T-helper 2 cell treated with Interferon-gamma antibody and Interleukin-4, amounts not matched to agents 5 μg/mL and 100 μg/mL, for 36 hours (primary cell): Measurements from ENCODE around the gene NFIC.
"Not testable (repeated sequence)": the region's sequence is repeated elsewhere in the genome, so short reads cannot be mapped to it uniquely, and the experiment has no call there.

Experiments
- DNase-seq: peaks from one replicate; pipeline ENCODE4 v3.0.0; 2021; ENCODE audit warnings: low spot score
- H3K27ac Mint-ChIP-seq: one replicate; pipeline ENCODE4 v1.8.0; 2021; ENCODE audit warnings: mild to moderate bottlenecking, mixed read lengths
- H3K27me3 Mint-ChIP-seq: one replicate; pipeline ENCODE4 v1.8.0; 2021; ENCODE audit warnings: low read depth, mixed read lengths
- H3K36me3 Mint-ChIP-seq: one replicate; pipeline ENCODE4 v1.8.0; 2021; ENCODE audit warnings: low read depth, mixed read lengths
- H3K4me1 Mint-ChIP-seq: one replicate; pipeline ENCODE4 v1.8.0; 2021; ENCODE audit warnings: low read depth, mixed read lengths
- H3K4me3 Mint-ChIP-seq: one replicate; pipeline ENCODE4 v1.8.0; 2022; ENCODE audit warnings: mild to moderate bottlenecking, moderate library complexity, mixed read lengths
- H3K9me3 Mint-ChIP-seq: one replicate; pipeline ENCODE4 v1.8.0; 2021; ENCODE audit warnings: mixed read lengths

The NFIC gene

DNA sequence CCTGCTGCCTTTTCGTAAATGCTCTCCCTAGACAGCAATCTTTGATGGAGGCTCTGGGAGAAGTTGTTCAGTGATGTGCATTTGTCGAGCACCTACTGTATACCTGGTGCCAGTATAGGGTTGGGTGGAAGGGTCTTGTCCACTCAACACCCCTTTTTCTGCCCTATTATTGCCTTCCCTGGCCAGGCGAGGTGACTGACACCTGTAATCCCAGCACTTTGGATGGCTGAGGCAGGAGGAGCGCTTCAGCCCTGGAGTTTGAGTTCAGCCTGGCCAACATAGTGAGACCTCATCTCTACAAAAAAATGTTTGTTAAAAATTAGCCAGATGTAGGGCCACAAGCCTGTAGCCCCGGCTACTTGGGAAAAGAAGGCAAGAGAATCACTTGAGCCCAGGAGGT lies 49.3 kb downstream of the NFIC start:
- Mint-ChIP-seq H3K4me3 (no peak overlapping the region), H3K36me3 (no peaks in the 10 kb centered on the region), H3K9me3 (no peaks in the 10 kb centered on the region)

DNA sequence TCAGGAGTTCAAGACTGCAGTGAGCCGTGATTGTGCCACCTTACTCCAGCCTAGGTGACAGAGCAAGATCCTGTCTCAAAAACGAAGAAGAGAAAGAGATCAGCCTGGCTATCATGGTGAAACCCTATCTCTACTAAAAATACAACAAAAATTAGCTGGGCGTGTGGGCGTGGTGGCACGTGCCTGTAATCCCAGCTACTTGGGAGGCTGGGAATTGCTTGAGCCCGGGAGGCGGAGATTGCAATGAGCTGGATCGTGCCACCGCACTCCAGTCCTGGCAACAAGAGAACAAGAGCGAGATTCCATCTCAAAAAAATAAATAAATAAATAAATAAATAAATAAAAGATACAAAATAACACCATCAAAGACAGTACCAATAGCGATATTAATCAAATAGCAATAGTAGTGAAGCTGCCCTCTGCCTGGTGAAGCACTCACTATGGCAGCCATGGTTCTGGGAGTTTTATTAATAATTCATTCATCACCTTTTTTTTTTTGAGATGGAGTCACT lies 53.9 kb downstream of the NFIC start:
- no peaks in the 10 kb centered on the region for H3K36me3 Mint-ChIP-seq
- H3K27ac Mint-ChIP-seq, result no peak overlapping the region
- H3K4me3 Mint-ChIP-seq, result no peak overlapping the region
- H3K27me3 Mint-ChIP-seq, result no peaks in the 10 kb centered on the region
- DNase-seq, result no peak
- H3K4me1 Mint-ChIP-seq, result no peaks in the 10 kb centered on the region
- no peaks in the 10 kb centered on the region for H3K9me3 Mint-ChIP-seq

More for the DNA sequence above, 49.3 kb downstream of the NFIC start:
- Mint-ChIP-seq H3K27ac (no peak overlapping the region), H3K27me3 (no peaks in the 10 kb centered on the region), H3K4me1 (no peaks in the 10 kb centered on the region)
- no peak for DNase-seq

DNA sequence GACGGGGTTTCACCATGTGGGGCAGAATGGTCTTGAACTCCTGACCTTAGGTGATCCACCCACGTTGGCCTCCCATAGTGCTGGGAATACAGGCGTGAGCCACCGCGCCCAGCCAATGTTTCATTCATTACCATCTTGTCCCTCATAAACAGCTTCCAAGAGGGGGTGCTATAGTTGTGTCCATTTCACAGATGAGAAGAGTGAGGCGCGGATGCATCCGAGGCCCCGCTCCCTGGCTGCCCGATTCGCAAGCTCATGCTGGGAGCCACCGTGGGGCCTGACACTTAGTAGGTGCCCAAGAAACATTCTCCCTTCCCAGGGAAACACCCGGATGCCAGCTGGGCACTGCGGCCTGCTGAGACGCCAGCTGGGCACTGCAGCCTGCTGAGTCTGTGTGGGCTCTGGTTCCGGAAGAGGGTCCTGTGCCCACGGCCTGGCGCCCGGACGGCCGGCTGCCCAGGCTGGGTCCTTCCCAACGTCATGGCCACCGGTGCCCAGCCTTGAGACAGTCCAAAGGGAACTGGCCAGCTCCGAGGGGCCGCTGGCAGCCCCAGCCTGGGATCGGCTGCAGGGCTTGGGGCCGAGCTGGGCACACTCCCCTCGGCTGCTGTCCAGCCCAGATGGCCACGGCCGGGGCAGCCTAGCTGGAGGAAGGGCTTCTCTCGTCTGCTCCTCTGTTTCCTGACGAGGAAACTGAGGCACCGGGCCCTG lies 54.7 kb downstream of the NFIC start:
- H3K27me3 Mint-ChIP-seq, result no peaks in the 10 kb centered on the region
- no peak for DNase-seq
- no peaks in the 10 kb centered on the region for H3K36me3 Mint-ChIP-seq

GRCh38 chr19:3421656-3422055 lies 55.3 kb downstream of the NFIC start:
- not testable (repeated sequence) for H3K36me3 Mint-ChIP-seq, H3K9me3 Mint-ChIP-seq, H3K27ac Mint-ChIP-seq, H3K4me3 Mint-ChIP-seq, DNase-seq, H3K4me1 Mint-ChIP-seq, H3K27me3 Mint-ChIP-seq

More for the DNA sequence above, 54.7 kb downstream of the NFIC start:
- H3K4me3 Mint-ChIP-seq, result no peak overlapping the region
- H3K27ac Mint-ChIP-seq, result no peak overlapping the region
- no peaks in the 10 kb centered on the region for H3K4me1 Mint-ChIP-seq
- no peaks in the 10 kb centered on the region for H3K9me3 Mint-ChIP-seq

DNA sequence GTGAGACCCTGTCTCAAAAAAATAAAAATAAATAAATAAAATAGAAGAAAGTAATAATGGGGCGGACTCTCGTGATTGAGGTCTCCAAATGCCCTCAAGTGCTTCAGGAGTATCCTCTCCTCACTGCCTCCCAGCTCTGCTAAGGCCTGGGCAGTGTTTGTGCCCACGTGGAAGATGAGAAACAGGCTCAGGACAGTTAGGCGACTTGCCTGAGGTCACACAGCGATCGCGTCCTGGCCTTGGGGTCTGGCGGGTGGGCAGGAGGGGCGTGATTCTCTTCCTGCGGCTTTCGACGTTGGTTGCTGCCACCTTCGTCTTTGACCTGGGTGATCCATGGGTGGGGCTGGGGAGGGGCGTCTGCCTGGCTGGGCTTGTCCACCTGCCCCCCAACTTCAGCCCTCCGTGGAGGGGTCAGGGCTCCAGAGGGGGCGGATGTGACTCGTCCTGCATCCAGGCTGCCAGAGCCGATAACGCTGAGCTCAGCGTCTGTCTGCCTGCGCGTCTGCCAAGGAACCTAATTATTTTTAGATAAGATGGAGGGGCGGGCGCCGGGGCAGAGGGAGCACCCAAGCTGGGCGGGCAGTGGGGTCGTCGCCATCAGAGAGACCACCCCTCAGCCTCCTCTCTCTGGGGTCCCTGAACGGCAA lies 56.9 kb downstream of the NFIC start:
- H3K27me3 Mint-ChIP-seq, result no peaks in the 10 kb centered on the region
- no peaks in the 10 kb centered on the region for H3K36me3 Mint-ChIP-seq
- H3K4me3 Mint-ChIP-seq, result no peak overlapping the region
- H3K4me1 Mint-ChIP-seq, result no peaks in the 10 kb centered on the region
- DNase-seq, result no peak
- no peaks in the 10 kb centered on the region for H3K9me3 Mint-ChIP-seq
- no peak overlapping the region for H3K27ac Mint-ChIP-seq

- H3K27ac Mint-ChIP-seq, result no peak overlapping the region
- no peaks in the 10 kb centered on the region for H3K36me3 Mint-ChIP-seq
- H3K4me3 Mint-ChIP-seq, result no peak overlapping the region
- H3K9me3 Mint-ChIP-seq, result no peaks in the 10 kb centered on the region
- no peak for DNase-seq
- H3K27me3 Mint-ChIP-seq, result no peaks in the 10 kb centered on the region
- H3K4me1 Mint-ChIP-seq, result no peaks in the 10 kb centered on the region
Observed at GRCh38 chr19:3426433-3426832, 60.0 kb downstream of the NFIC start.

GRCh38 chr19:3430366-3430680 lies 63.9 kb downstream of the NFIC start:
- peaks cover 10% of the 10 kb centered on the region for H3K9me3 Mint-ChIP-seq
- not testable (repeated sequence) for H3K4me1 Mint-ChIP-seq, H3K27me3 Mint-ChIP-seq, H3K27ac Mint-ChIP-seq, H3K4me3 Mint-ChIP-seq, H3K36me3 Mint-ChIP-seq, DNase-seq

- no peak overlapping the region for H3K27ac Mint-ChIP-seq
- H3K4me3 Mint-ChIP-seq, result no peak overlapping the region
- H3K9me3 Mint-ChIP-seq, result peaks cover 10% of the 10 kb centered on the region
- no peak for DNase-seq
- H3K4me1 Mint-ChIP-seq, result peaks cover 9% of the 10 kb centered on the region
- H3K27me3 Mint-ChIP-seq, result no peaks in the 10 kb centered on the region
- peaks cover 7% of the 10 kb centered on the region for H3K36me3 Mint-ChIP-seq
Observed at GRCh38 chr19:3431760-3432397, 65.5 kb downstream of the NFIC start.

GRCh38 chr19:3433313-3433712 lies 66.9 kb downstream of the NFIC start:
- H3K27ac Mint-ChIP-seq, result no peak overlapping the region

DNA sequence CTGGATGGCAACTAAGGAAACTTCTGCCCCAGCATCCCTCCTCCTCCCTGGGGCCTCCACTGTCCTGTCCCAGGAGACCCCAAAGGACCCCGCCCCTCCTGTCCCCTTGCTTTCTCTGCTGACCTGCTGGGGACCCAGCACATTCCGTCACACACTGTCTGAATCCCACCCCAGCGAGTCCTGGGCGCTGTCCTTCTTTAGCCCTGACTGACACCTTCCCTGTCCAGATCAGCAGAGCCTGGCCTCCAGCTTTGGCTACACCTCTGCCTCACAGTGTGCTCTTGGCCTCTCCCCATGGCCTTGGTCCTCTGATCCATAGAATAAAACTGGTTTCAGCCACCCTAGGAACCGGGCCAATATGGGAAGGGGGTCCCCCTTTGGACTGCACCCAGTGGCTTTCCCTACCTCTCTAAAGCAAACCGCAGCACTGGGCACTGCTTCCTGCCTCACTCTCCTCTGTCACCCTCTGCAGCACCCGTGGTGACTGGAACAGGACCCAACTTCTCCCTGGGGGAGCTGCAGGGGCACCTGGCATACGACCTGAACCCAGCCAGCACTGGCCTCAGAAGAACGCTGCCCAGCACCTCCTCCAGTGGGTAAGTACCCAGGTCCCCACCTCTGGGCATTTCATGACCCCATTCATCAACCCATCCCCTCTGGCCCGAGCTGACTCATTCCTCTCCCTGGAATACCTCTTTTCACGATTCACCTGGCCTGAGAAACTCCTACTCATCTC lies 67.6 kb downstream of the NFIC start:
- Mint-ChIP-seq H3K9me3 (peaks cover 10% of the 10 kb centered on the region), H3K4me1 (peaks cover 9% of the 10 kb centered on the region), H3K4me3 (peak overlapping the region; percentile 98), H3K27ac (peak overlapping the region; percentile 98), H3K27me3 (no peaks in the 10 kb centered on the region), H3K36me3 (peaks cover 7% of the 10 kb centered on the region)
- no peak for DNase-seq

More at GRCh38 chr19:3433313-3433712, 66.9 kb downstream of the NFIC start:
- no peaks in the 10 kb centered on the region for H3K27me3 Mint-ChIP-seq
- peaks cover 10% of the 10 kb centered on the region for H3K9me3 Mint-ChIP-seq
- no peak for DNase-seq
- H3K4me3 Mint-ChIP-seq, result no peak overlapping the region
- peaks cover 7% of the 10 kb centered on the region for H3K36me3 Mint-ChIP-seq
- peaks cover 9% of the 10 kb centered on the region for H3K4me1 Mint-ChIP-seq

DNA sequence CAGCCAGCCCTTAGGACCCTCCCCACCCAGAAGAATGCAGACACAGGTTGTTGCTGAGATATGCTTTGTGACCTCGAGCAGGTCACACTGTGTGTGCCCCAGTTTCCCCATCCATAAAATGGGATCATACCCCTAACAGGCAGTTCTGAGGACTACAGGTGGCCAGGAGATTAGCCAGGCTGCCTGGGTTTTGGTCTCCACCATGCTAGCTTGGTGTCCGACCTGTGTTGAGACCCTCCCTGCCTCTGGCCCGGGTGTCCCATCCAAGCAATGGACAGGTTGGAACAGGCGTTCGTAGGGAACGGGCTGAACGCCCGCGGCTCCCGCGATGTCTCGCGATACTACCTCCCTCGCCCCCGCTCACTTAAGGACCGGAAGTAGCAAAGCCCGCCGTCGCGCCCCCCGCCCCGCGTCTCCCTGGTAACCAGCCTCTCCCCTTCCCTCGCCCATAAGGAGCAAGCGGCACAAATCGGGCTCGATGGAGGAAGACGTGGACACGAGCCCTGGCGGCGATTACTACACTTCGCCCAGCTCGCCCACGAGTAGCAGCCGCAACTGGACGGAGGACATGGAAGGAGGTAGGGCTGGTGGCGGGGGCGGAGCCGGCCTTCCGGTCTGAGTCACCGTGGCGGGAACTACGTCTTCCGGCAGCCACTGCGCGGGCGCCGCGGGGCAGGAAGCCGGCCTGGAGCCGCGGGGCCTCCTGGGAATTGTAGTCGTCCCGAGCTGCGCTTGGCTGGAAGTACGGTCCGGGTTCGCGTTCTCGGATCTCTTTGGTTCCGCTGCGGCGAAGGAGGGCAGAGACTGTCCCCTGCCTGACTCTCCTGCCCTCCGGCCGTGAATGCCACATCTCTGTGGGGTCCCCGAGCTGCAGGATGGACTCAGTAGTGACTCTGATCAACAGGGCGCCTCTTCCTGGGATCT lies 68.5 kb downstream of the NFIC start:
- peak; percentile 96 for DNase-seq
- Mint-ChIP-seq H3K27me3 (no peaks in the 10 kb centered on the region), H3K36me3 (peaks cover 7% of the 10 kb centered on the region), H3K4me3 (peak overlapping the region; percentile 98), H3K9me3 (peaks cover 10% of the 10 kb centered on the region), H3K4me1 (peaks cover 11% of the 10 kb centered on the region), H3K27ac (peak overlapping the region; percentile 98)

GRCh38 chr19:3440082-3440481 lies 73.7 kb downstream of the NFIC start:
- Mint-ChIP-seq H3K27ac (no peak overlapping the region), H3K27me3 (no peaks in the 10 kb centered on the region), H3K4me1 (peaks cover 7% of the 10 kb centered on the region), H3K36me3 (no peaks in the 10 kb centered on the region), H3K9me3 (no peaks in the 10 kb centered on the region), H3K4me3 (no peak overlapping the region)
- DNase-seq, result peak; percentile 32
